ENCODE measurements around the gene CENPQ.

Gene CENPQ

DNA sequence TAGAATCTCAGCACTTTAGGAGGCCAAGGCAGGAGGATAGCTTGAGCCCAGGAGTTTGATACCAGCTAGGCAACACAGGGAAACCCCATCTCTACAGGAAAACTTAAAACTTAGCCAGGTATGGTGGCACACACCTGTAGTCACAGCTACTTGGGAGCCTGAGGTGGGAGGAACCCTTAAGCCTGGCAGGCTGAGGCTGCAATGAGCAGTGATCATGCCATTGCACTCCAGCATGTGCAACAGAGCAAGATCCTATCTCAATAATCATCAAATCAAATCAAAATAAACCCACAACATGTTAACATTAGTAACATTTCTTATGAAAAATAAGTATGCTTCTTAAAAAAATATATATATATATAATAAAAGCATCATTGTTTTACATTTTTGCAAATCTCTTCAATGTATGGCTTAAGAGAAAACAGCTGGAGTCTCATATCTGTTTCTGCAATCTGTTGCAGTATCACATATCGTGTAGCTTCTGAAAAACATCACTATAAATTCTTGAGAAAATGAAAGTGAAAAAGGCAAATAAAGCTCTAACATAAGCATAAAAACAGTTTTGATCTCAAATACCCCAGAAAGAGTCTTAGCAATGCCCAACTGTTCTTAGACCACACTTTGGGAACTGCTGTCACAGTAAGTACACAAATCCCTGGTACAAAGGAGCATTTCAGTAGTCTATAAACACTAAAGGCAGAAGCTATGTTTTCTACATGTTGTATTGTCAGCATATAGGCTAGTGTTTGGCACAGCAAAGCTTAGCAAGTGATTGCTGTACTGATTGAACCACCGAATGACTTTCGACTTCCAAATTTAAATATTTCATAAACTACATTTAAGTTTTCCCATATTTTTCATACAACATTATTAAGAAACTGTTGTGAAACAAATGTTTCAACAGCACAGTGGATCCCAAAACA, 8.1 kb upstream of the CENPQ start:
- no peak overlapping the region for H3K4me3 ChIP-seq (replicated peaks; ENCODE audit: low read depth, low read length)
- DNase-seq (ENCODE audit: extremely low read depth, low read depth): no peak

DNA sequence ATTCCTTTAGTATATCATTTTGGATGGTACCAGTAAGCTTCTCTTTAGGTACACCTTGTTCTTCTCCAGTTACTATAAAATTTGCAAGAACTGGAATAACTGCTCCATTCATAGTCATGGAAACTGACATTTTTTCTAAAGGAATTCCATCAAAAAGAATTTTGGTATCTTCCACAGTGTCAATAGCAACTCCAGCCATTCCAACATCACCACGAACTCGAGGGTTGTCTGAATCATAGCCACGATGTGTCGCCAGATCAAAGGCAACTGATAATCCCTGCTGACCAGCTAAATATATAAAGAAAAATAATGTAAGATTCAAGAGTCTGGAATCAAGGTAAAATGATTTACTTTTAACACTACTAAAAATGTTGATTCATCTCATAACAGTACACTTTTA, 5.4 kb upstream of the CENPQ start:
- no peak for DNase-seq (ENCODE audit: extremely low read depth, low read depth)
- TF ChIP-seq, protein P1, sequence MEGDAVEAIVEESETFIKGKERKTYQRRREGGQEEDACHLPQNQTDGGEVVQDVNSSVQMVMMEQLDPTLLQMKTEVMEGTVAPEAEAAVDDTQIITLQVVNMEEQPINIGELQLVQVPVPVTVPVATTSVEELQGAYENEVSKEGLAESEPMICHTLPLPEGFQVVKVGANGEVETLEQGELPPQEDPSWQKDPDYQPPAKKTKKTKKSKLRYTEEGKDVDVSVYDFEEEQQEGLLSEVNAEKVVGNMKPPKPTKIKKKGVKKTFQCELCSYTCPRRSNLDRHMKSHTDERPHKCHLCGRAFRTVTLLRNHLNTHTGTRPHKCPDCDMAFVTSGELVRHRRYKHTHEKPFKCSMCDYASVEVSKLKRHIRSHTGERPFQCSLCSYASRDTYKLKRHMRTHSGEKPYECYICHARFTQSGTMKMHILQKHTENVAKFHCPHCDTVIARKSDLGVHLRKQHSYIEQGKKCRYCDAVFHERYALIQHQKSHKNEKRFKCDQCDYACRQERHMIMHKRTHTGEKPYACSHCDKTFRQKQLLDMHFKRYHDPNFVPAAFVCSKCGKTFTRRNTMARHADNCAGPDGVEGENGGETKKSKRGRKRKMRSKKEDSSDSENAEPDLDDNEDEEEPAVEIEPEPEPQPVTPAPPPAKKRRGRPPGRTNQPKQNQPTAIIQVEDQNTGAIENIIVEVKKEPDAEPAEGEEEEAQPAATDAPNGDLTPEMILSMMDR (IDR thresholded peaks at IDR 0.05; ENCODE audit: low read depth, low read length, missing control alignments): no peak
- no peak overlapping the region for H3K4me3 ChIP-seq (replicated peaks; ENCODE audit: low read depth, low read length)

More for the DNA sequence above, 8.1 kb upstream of the CENPQ start:
- TF ChIP-seq, protein P1 (IDR thresholded peaks at IDR 0.05; ENCODE audit: low read depth, low read length, missing control alignments): no peak

DNA sequence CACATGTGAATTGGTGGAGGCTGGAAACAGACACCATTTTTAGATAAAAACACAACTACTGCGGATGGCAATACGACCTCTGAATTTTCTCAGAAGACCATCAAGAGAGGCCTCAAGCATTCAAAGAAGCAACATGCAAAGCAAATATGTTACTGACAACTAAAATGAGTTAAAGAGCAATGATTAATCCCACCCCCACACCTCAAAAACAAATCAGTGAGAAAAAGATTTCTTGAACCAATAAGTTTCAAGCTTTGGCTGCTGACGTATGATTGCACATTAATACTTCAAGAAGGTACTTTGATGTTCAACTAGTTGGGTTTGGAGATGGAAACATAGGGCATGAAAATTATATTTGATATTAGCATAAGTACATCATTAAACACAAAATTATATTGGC, 1.1 kb upstream of the CENPQ start:
- DNase-seq (ENCODE audit: extremely low read depth, low read depth): no peak
- TF ChIP-seq, protein P1 (IDR thresholded peaks at IDR 0.05; ENCODE audit: low read depth, low read length, missing control alignments): no peak
- H3K4me3 ChIP-seq (replicated peaks; ENCODE audit: low read depth, low read length): peak overlapping the region; percentile 90

DNA sequence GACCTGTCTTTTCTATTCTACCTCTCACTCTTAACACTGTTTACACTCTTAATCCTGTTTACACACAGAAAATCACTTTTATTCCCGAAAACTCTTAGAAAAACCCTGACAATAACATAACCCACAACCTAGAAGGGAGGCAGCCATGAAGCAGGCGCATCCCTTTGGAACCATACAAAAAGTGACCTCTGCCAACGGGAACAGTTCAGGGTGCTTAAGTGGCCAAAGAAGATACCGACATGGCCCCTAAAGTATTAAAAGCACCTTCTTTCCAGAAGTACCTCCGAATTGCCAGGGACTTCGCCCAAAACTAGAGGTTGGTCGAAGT, 607 bp upstream of the CENPQ start:
- no peak for DNase-seq (ENCODE audit: extremely low read depth, low read depth)
- H3K4me3 ChIP-seq (replicated peaks; ENCODE audit: low read depth, low read length): peak overlapping the region; percentile 90
- TF ChIP-seq, protein P1 (IDR thresholded peaks at IDR 0.05; ENCODE audit: low read depth, low read length, missing control alignments): no peak

DNA sequence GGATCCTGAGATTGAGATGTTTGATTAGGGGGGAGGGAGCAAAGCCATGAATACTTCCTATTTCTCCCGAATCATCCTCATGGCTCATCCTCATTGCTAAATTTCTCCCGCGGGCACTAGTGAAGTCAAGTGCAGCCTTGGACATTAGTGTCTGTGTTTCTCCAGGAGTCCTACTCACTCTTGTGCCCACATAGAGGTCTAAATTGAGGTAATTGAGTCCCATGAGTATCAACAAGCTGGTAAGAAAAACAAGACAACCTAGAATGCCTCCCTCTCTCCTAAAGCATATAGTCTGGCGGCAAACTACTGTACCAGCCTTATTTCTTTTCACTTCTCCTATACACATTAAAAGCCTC, 420 bp downstream of the CENPQ start:
- H3K4me3 ChIP-seq (replicated peaks; ENCODE audit: low read depth, low read length): peak overlapping the region; percentile 90
- no peak for DNase-seq (ENCODE audit: extremely low read depth, low read depth)
- TF ChIP-seq, protein P1 (IDR thresholded peaks at IDR 0.05; ENCODE audit: low read depth, low read length, missing control alignments): no peak

DNA sequence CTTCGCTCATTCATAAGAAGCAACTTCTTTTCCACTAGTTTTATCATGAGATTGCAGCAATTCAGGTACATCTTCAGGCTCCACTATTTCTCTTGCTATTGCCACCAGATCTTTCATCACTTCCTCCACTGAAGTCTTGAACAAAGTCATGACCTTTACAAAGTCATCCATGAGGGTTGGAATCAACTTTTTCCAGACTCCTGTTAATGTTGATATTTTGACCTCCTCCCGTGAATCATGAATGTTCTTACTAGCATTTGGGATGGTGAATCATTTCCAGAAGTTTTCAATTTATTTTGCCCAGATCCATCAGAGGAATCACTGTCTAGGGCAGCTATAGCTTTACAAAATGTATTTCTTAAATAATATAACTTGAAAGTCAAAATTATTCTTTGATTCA, 1.5 kb downstream of the CENPQ start:
- peak overlapping the region; percentile 90 for H3K4me3 ChIP-seq (replicated peaks; ENCODE audit: low read depth, low read length)
- TF ChIP-seq, protein P1 (IDR thresholded peaks at IDR 0.05; ENCODE audit: low read depth, low read length, missing control alignments): no peak
- DNase-seq (ENCODE audit: extremely low read depth, low read depth): no peak
